GM20431 (cell line): ENCODE data around the gene CTSL.
"Not testable (repeated sequence)": the region's sequence is repeated elsewhere in the genome, so short reads cannot be mapped to it uniquely, and the experiment has no call there.

Experiments
- in situ Hi-C: fragments of 300-500 bp; cut with MseI, MboI; formaldehyde crosslinking; loops from one replicate; pipeline ENCODE4 v1.15.0; 2020; ENCODE audit warnings: low sequenced_read_pairs; ENCODE audit not compliant: unreplicated experiment

CTSL gene

GRCh38 chr9:87749335-87750035 lies 23.6 kb downstream of the CTSL start:
- in situ Hi-C loops, result no loop called here

DNA sequence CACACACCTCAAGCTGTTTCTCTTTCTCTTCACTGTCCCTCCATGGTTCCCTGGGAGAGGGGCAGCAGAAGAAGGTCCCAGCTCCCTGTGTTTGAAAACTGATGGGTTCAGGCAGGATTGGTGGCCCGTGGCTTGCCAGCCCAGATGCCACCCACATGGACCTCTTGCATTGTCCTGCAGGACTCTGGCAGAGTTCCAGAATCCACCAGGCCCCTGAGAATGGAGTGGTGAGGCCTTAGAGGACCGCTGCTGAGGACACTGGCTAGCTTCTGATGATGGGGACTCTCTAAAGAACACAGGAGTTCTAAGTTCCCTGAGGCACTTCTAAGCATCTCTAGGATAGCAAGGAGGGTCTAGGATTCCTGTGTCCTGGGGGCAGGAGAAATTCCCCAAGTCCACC lies 24.8 kb downstream of the CTSL start:
- in situ Hi-C loops, result no loop called here

DNA sequence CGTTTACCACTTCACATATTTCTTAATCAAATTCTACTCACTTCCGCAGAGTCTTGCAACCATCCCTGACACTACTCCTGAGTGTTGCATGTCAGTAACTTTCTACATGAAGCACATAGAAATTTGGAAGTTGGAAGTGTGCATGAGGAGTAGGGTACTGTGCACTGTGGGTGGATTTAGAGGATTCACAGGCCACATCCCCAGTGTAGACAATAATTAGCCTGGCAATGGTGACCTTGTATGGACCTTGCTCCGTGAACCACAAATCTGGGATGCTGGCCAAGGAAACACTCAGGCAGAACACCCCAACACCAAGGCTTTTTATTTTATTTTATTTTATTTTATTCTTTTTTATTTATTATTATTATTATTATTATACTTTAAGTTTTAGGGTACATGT lies 25.5 kb downstream of the CTSL start:
- in situ Hi-C loops, result no loop called here

- in situ Hi-C loops, result no loop called here
These were observed 25.9 kb downstream of the CTSL start for GRCh38 chr9:87751868-87752267.

DNA sequence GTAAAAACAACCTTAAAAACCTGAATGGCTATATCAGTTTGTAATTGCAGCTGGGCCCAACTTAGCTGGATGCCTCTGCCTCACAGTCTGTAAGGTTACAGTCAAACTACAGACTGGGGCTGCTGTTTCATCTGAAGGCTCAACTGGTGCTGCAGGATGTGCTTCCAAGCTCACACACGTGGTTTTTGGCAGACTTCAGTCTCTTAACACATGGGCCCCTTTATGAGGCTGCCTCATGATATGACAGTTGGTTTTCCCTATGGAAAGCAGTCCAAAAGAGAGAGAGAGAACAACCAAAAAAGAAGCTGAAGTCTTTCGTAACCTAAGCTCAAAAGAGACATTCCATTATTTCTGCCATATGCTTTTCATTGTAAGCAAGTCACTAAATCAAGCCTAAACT lies 27.4 kb downstream of the CTSL start:
- in situ Hi-C loops, result no loop called here

- in situ Hi-C loops, result not testable (repeated sequence)
These were observed 32.4 kb downstream of the CTSL start for GRCh38 chr9:87758330-87758729.

DNA sequence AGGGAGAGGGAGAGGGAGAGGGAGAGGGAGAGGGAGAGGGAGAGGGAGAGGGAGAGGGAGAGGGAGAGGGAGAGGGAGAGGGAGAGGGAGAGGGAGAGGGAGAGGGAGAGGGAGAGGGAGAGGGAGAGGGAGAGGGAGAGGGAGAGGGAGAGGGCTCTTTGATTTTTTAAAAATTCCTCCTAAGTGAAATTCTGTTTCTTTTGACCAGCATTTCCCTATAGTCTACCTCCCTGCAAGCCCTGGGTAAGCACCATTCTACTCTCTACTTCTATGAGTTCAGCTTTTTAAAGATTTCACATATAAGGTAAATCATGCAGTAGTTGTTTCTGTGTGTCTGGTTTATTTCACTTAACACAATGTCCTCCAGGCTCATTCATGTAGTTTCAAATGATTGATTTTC lies 34.1 kb downstream of the CTSL start:
- in situ Hi-C loops, result not testable (repeated sequence)

- in situ Hi-C loops, result no loop called here
These were observed 34.6 kb downstream of the CTSL start for GRCh38 chr9:87760529-87760928.

DNA sequence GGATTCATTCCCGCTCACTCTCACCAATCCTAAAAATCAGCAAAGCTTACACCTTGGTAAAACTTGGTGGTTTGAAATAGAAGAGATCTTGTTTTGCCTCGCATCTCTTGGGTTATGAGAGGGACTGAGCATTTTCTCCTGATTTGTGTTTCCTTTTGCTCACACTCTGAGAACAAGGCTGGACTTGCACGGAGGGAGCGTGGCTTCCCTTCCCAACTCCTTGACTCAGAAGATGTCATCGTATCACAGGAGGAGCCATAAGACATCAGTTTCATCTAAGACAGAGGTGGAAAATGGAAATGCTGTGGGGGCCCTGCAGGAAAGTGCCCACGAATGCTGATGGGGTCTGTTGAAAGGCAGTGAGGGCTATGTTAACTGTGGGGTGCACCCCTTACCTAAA lies 37.4 kb downstream of the CTSL start:
- in situ Hi-C loops, result no loop called here

DNA sequence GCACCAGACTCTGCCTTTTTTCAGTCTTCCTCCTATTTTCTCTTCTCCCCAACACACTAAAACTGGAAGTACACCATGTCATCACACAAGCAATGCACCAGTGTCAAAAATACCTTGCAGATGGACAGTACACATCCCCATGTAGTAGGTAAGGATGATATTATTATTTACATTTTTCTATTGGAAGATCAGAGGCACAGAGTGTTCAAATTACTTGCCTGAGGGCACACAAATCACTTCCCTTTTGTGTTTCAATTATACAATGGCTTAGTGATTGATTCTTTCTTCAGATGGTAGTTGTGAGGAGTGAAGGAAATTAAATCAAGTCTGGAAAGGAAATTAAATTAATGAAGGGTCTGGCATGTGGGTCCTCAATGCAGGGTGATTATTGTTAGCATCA lies 39.6 kb downstream of the CTSL start:
- in situ Hi-C loops, result no loop called here

DNA sequence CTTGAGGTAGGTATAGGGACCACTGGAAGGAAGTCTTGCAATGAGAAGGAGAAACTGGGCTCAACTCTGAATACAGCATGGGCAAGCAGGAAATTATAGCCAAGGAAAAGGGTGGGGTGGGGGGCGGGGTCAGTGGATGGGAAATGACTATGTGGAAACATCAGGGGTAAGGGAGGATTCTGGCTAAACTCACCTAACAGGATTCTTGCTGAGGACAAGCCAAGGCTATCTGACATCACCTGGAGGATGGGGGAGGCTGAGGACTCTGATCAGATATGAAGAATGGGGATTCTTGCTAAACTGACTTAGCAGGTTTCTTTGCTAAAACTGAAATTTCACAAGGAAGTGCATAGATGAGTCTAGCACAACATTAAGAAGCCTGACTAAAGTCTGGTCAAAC lies 40.8 kb downstream of the CTSL start:
- in situ Hi-C loops, result no loop called here

DNA sequence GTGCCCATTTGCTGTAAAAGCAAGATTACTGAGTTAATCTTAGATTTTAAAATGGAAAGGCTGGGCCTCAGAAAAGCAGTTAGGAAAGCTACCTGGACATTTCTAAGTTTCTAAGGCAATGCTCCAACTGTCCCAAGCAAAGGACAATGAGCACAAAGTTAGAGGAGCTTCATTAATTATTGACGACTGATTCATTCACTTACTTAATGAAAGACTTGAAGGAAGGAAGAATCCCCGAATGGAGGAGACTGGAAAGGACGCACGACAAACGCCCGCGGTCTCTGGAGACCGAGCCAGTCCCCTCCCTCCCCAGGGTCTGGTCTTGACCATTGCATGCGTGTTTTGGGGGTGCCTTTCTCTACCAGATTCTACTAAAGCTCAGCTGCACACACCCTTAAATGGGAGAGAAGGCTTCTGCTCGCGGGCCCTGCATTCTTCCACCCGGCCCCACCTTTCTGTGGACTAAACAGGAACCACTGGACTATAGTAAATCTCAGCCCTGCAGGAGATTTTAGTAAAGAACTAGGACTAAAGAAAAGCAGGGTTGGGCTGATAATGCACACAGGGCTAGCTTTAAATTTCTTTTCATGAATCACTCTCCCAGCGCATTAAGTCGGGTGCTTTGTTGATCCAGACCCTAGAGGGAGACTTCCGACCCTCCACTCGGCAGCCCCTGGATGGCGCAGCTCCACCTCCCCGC lies 44.8 kb downstream of the CTSL start:
- in situ Hi-C loops, result no loop called here

DNA sequence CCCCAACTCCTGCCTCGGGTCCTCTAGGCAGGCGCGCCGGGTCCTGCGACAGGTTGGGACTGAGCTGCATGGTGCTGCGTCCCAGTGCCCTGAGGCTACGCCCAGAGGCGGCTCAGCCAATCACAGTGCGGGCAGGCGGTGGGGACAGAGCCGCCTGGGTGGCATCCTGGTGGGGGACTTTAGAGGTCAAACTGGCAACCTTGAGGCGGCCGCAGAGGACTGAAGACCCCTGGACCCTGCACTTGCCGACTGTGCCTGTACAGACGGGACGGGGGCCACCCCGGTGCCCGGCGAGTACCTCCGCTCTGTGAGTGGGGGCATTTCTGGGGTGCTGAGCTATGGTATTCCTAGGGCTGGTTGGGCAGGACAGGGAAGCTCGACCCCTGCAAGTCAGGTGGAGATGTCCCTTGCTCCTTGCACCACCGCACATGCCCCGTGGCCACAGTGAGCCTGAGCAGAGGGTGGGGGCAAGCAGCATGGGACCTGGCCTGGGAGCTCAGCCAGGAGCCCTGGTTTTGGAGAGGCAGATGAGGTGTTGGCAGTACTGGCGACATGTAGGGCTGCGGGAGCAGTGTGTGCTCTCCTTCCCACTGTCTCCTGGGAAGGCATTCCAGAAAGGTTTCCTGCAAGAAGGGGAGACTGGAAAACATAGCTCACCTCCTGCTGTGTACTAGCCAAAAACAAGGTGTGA lies 45.5 kb downstream of the CTSL start:
- in situ Hi-C loops, result no loop called here

GRCh38 chr9:87776481-87777379 lies 50.8 kb downstream of the CTSL start:
- in situ Hi-C loops, result no loop called here

GRCh38 chr9:87778996-87779395 lies 53.1 kb downstream of the CTSL start:
- in situ Hi-C loops, result no loop called here
